Epithelial cell of esophagus (primary cell): Measurements from ENCODE around the gene ACAP1.

ENCODE experiments used
- DNase-seq: peaks from one replicate; pipeline ENCODE4 v3.0.0; 2010; ENCODE audit warnings: low read depth
- H3K4me3 ChIP-seq: 2 replicates; pipeline ENCODE4 v1.5.1; 2011; ENCODE audit warnings: mild to moderate bottlenecking, low read length, control low read depth
- CTCF ChIP-seq: IDR thresholded peaks from 2 replicates; pipeline ENCODE4 v1.5.1; 2011; ENCODE audit warnings: low read depth, mild to moderate bottlenecking, low read length, control low read depth, inconsistent platforms; ENCODE audit not compliant: insufficient read depth; ENCODE audit errors: missing control alignments

The ACAP1 gene

GRCh38 chr17:7336240-7337175 is at the start of gene ACAP1:
TSS of gene ACAP1 (plus strand) at chr17:7336529. CDS start at chr17:7336735, 206 bp downstream.
- no peak for DNase-seq
- TF ChIP-seq CTCF: no peak
- H3K4me3 ChIP-seq: no peak within 1 kb of the TSS

- DNase-seq: no peak
- no peak for TF ChIP-seq CTCF
- no peak overlapping the region for H3K4me3 ChIP-seq
Observed at GRCh38 chr17:7289256-7290032, 46.9 kb upstream of the ACAP1 start.

GRCh38 chr17:7290166-7290565 is 46.2 kb upstream of the ACAP1 start:
- no peak for DNase-seq
- no peak for TF ChIP-seq CTCF
- no peak overlapping the region for H3K4me3 ChIP-seq

GRCh38 chr17:7290685-7291084 is 45.6 kb upstream of the ACAP1 start:
- DNase-seq: no peak
- no peak for TF ChIP-seq CTCF
- no peak overlapping the region for H3K4me3 ChIP-seq

GRCh38 chr17:7292194-7292593 is 44.1 kb upstream of the ACAP1 start:
- no peak for TF ChIP-seq CTCF
- no peak overlapping the region for H3K4me3 ChIP-seq
- no peak for DNase-seq

GRCh38 chr17:7292729-7293128 is 43.6 kb upstream of the ACAP1 start:
- no peak overlapping the region for H3K4me3 ChIP-seq
- no peak for TF ChIP-seq CTCF
- no peak for DNase-seq
